Stimulated activated CD8-positive, alpha-beta memory T cell treated with anti-CD3 and anti-CD28 coated beads, Interleukin-12 subunit alpha, Interleukin-12 subunit beta, amount 100 ng/mL, for 24 hours (primary cell): ENCODE results near the gene BDP1.
"Not testable (repeated sequence)": the region's sequence is repeated elsewhere in the genome, so short reads cannot be mapped to it uniquely, and the experiment has no call there.

ENCODE experiments used
- DNase-seq: peaks from one replicate; pipeline ENCODE4 v3.0.0-alpha.2; 2020; ENCODE audit errors: extremely low read depth

BDP1 gene

GRCh38 chr5:71460693-71461092, 5.2 kb downstream of the BDP1 start:
- DNase-seq = no peak

- no peak for DNase-seq
These were observed 5.9 kb downstream of the BDP1 start for GRCh38 chr5:71461360-71461759.

GRCh38 chr5:71471193-71471592, 15.7 kb downstream of the BDP1 start:
- no peak for DNase-seq

GRCh38 chr5:71475788-71476384, 20.4 kb downstream of the BDP1 start:
- DNase-seq = no peak

GRCh38 chr5:71481441-71481840, 26.0 kb downstream of the BDP1 start:
- DNase-seq = no peak

GRCh38 chr5:71482132-71482531, 26.7 kb downstream of the BDP1 start:
- DNase-seq = no peak

GRCh38 chr5:71483355-71483754, 27.9 kb downstream of the BDP1 start:
- no peak for DNase-seq

- no peak for DNase-seq
These were observed 37.6 kb downstream of the BDP1 start for GRCh38 chr5:71492817-71493615.

- DNase-seq = not testable (repeated sequence)
These were observed 38.8 kb downstream of the BDP1 start for GRCh38 chr5:71494202-71494601.

- not testable (repeated sequence) for DNase-seq
These were observed 43.3 kb downstream of the BDP1 start for GRCh38 chr5:71498756-71499155.

GRCh38 chr5:71503536-71503935, 48.1 kb downstream of the BDP1 start:
- DNase-seq = no peak

- no peak for DNase-seq
These were observed 66.7 kb downstream of the BDP1 start for GRCh38 chr5:71522151-71522550.

- not testable (repeated sequence) for DNase-seq
These were observed 70.2 kb downstream of the BDP1 start for GRCh38 chr5:71525611-71526010.

- DNase-seq = no peak
These were observed 72.8 kb downstream of the BDP1 start for GRCh38 chr5:71528206-71528605.

- no peak for DNase-seq
These were observed 74.2 kb downstream of the BDP1 start for GRCh38 chr5:71529682-71530081.

- DNase-seq = no peak
These were observed 77.7 kb downstream of the BDP1 start for GRCh38 chr5:71533142-71533541.

GRCh38 chr5:71533615-71534014, 78.2 kb downstream of the BDP1 start:
- DNase-seq = no peak

- no peak for DNase-seq
These were observed 82.2 kb downstream of the BDP1 start for GRCh38 chr5:71537687-71538086.

GRCh38 chr5:71550885-71551284, 95.4 kb downstream of the BDP1 start:
- DNase-seq = not testable (repeated sequence)

GRCh38 chr5:71551582-71551981, 96.1 kb downstream of the BDP1 start:
- DNase-seq = not testable (repeated sequence)

GRCh38 chr5:71552026-71552749, 96.7 kb downstream of the BDP1 start:
- DNase-seq = not testable (repeated sequence)

- no peak for DNase-seq
These were observed 107.7 kb downstream of the BDP1 start for GRCh38 chr5:71563161-71563560.

- DNase-seq = no peak
These were observed 109.4 kb downstream of the BDP1 start for GRCh38 chr5:71564895-71565294.
